Neural crest cell (in vitro differentiated cells): ENCODE measurements around the gene CMIP. TPM values are rescaled to one million over a fixed set of nuclear protein-coding genes. Genes with fewer than 3 reads are reported as not detected.

ENCODE experiments used
- DNase-seq: peaks from one replicate; pipeline ENCODE4 v3.0.0; 2021; ENCODE audit warnings: low read depth, mixed read lengths, low spot score
- H3K27ac Mint-ChIP-seq: one replicate; pipeline ENCODE4 v1.8.0; 2021; ENCODE audit warnings: mild to moderate bottlenecking, mixed read lengths; ENCODE audit not compliant: unreplicated experiment
- H3K27me3 Mint-ChIP-seq: 2 replicates; pipeline ENCODE4 v1.8.0; 2021; ENCODE audit warnings: low read depth, mild to moderate bottlenecking, mixed read lengths
- H3K36me3 Mint-ChIP-seq: 2 replicates; pipeline ENCODE4 v1.8.0; 2021; ENCODE audit warnings: low read depth, mild to moderate bottlenecking, mixed read lengths
- H3K4me1 Mint-ChIP-seq: 2 replicates; pipeline ENCODE4 v1.8.0; 2021; ENCODE audit warnings: mixed read lengths
- H3K4me3 Mint-ChIP-seq: one replicate; pipeline ENCODE4 v1.8.0; 2021; ENCODE audit warnings: mild to moderate bottlenecking, mixed read lengths
- H3K9me3 Mint-ChIP-seq: 2 replicates; pipeline ENCODE4 v1.8.0; 2021; ENCODE audit warnings: mixed read lengths
- total RNA-seq: library from RNA; stranded (reverse); gene quantifications from 2 replicates; pipeline ENCODE4 v1.2.1, GENCODE V29; 2021
- TF ChIP-seq, protein P1 (sequence below): fragments of 200-600 bp; sonication (generic); conservative IDR thresholded peaks from 2 replicates; pipeline ENCODE4 v1.5.0; 2021; ENCODE audit warnings: antibody characterized with exemption, mild to moderate bottlenecking

The CMIP gene
- total RNA-seq, 1 donor from 2014 or later: 41.2 TPM

- no peaks in the 10 kb centered on the region for H3K36me3 Mint-ChIP-seq
- H3K9me3 Mint-ChIP-seq: no peaks in the 10 kb centered on the region
- no peak for DNase-seq
- no peak overlapping the region for H3K27ac Mint-ChIP-seq
- no peak overlapping the region for H3K4me3 Mint-ChIP-seq
- H3K27me3 Mint-ChIP-seq: no peaks in the 10 kb centered on the region
- peaks cover 24% of the 10 kb centered on the region for H3K4me1 Mint-ChIP-seq
- TF ChIP-seq, protein P1, sequence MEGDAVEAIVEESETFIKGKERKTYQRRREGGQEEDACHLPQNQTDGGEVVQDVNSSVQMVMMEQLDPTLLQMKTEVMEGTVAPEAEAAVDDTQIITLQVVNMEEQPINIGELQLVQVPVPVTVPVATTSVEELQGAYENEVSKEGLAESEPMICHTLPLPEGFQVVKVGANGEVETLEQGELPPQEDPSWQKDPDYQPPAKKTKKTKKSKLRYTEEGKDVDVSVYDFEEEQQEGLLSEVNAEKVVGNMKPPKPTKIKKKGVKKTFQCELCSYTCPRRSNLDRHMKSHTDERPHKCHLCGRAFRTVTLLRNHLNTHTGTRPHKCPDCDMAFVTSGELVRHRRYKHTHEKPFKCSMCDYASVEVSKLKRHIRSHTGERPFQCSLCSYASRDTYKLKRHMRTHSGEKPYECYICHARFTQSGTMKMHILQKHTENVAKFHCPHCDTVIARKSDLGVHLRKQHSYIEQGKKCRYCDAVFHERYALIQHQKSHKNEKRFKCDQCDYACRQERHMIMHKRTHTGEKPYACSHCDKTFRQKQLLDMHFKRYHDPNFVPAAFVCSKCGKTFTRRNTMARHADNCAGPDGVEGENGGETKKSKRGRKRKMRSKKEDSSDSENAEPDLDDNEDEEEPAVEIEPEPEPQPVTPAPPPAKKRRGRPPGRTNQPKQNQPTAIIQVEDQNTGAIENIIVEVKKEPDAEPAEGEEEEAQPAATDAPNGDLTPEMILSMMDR: no peak
These were observed 273.1 kb downstream of the CMIP start for GRCh38 chr16:81717662-81718189.

- H3K4me3 Mint-ChIP-seq: no peak overlapping the region
- DNase-seq: no peak
- H3K4me1 Mint-ChIP-seq: peaks cover 28% of the 10 kb centered on the region
- no peaks in the 10 kb centered on the region for H3K36me3 Mint-ChIP-seq
- H3K9me3 Mint-ChIP-seq: no peaks in the 10 kb centered on the region
- peak overlapping the region; percentile 93 for H3K27ac Mint-ChIP-seq
- TF ChIP-seq, protein P1: no peak
- H3K27me3 Mint-ChIP-seq: no peaks in the 10 kb centered on the region
These were observed 274.0 kb downstream of the CMIP start for GRCh38 chr16:81718637-81719036.

DNA sequence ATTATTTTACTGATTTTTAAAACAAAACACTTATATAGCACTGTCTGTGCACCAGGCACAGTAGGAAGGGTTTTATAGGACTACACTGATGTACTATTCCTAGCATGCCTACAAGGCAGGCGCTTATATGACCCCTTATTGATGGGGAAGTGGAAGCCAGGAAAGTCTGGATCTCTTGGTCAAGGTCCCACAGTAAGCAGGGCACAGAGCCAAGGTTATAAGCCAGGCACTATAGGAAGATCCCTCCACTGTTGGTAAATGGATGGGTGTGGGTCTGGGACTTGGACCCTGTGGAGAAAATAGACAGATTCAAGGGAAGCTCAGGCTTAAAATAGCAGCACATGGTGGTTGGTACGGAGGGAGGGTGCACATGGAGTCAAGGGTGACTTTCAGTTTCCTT lies 275.4 kb downstream of the CMIP start:
- H3K27ac Mint-ChIP-seq: no peak overlapping the region
- H3K36me3 Mint-ChIP-seq: no peaks in the 10 kb centered on the region

GRCh38 chr16:81720973-81721906 lies 276.6 kb downstream of the CMIP start:
- TF ChIP-seq, protein P1: no peak
- Mint-ChIP-seq H3K36me3 (no peaks in the 10 kb centered on the region), H3K27me3 (peaks cover 3% of the 10 kb centered on the region), H3K4me1 (peaks cover 19% of the 10 kb centered on the region), H3K9me3 (no peaks in the 10 kb centered on the region), H3K4me3 (no peak overlapping the region), H3K27ac (peak overlapping the region; percentile 40)
- no peak for DNase-seq

More for the DNA sequence above, 275.4 kb downstream of the CMIP start:
- Mint-ChIP-seq H3K9me3 (no peaks in the 10 kb centered on the region), H3K4me3 (no peak overlapping the region), H3K4me1 (peaks cover 24% of the 10 kb centered on the region), H3K27me3 (no peaks in the 10 kb centered on the region)
- TF ChIP-seq, protein P1: no peak
- DNase-seq: no peak

DNA sequence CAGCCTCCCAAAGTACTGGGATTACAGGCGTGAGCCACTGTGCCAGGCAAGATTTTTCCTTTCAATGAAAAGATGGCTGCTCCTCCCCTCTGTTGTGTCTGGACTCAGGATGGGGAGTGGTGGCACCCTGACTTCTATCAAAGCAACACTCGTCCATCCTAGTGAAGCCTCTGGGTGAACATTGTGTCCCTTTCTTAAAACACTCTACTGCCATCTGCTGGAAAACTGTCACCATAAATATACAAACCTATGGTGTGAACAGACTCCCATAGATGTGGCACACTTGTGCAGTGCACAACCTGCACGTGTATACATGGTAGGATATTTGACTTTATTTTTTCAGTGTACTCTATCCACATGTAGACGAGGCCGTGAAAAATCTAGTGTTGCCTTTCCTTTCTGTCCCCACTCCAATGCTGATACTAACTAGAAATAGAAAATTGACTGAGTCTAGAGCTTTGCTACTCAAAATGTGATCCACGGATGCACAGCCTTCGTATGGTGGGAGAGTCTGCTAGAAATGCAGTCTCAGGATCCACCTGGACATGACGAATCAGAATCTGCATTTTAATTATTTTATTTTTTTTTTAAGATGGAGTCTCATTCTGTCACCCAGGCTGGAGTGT lies 278.6 kb downstream of the CMIP start:
- Mint-ChIP-seq H3K4me3 (no peak overlapping the region), H3K27ac (no peak overlapping the region), H3K4me1 (peaks cover 9% of the 10 kb centered on the region), H3K9me3 (no peaks in the 10 kb centered on the region), H3K36me3 (no peaks in the 10 kb centered on the region), H3K27me3 (peaks cover 3% of the 10 kb centered on the region)
- DNase-seq: peak; percentile 51
- TF ChIP-seq, protein P1: peak; percentile 85
